Vagina (tissue), 2 donors: ENCODE measurements around the gene VAMP4.

Source experiments
- POLR2A ChIP-seq, 2 donors: fragments of 450-650 bp; IDR thresholded peaks; one replicate each; pipeline ENCODE4 v1.6.1; 2017; ENCODE audit warnings: antibody characterized with exemption in 2 of 2, mild to moderate bottlenecking in 2 of 2, moderate library complexity in 2 of 2
- POLR2AphosphoS5 ChIP-seq, 2 donors: sonication (generic); formaldehyde crosslinking; IDR thresholded peaks; one replicate each; pipeline ENCODE4 v1.9.0; 2017; ENCODE audit warnings: antibody characterized with exemption in 2 of 2, mild to moderate bottlenecking in 2 of 2, low read depth in 1 of 2; ENCODE audit not compliant: insufficient read depth in 1 of 2
- TF ChIP-seq, protein P1 (sequence below), 3 experiments: fragments of 450-650 bp in 2 of 3; fragments of 200-600 bp in 1 of 3; sonication (generic) in 1 of 3; IDR thresholded peaks; one replicate each; pipeline ENCODE4 v1.5.1; 2017 to 2019; ENCODE audit warnings: antibody characterized with exemption in 3 of 3, mild to moderate bottlenecking in 2 of 3, moderate library complexity in 2 of 3

DNA sequence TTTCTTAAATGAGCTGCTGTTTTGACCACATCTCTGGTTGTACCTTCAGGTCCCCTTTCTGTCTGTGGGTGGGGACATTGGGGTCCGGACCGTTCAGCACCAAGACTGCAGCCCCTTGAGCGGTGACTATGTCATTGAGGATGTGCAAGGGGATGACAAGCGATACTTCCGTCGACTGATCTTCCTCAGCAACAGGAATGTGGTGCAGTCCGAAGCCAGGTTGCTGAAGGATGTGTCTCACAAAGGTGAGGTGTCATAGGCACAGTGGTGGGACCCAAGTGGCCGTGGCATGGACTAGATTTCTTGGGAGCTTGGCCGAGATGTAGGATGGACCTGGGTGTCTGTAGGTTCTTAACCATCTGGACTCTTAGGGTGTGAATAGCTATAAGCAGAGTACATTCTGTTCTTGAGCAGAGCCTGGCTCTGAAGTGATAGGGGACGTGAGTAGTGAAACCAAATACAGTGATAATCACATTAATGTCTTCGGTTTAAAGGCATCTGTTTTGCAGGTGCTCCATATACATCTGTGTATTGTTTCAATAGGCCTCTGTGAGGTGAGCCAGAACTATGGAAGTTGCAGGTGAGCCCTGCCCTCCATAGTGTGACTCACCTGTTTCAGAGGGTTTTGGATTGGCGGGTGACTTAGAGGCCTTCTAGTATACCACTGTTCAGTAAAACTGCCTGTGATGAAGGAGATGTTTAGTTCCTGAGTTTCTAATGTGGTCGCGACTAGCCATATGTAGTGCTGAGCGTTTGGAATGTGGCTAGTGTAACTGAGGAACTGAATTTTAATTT lies 46.0 kb upstream of the VAMP4 start:
- TF ChIP-seq POLR2A (IDR thresholded peaks at IDR 0.05) (no peak), POLR2AphosphoS5 (IDR thresholded peaks at IDR 0.05; ENCODE audit: insufficient read depth in 1 of 2, low read depth in 1 of 2) (no peak)
- TF ChIP-seq, protein P1, sequence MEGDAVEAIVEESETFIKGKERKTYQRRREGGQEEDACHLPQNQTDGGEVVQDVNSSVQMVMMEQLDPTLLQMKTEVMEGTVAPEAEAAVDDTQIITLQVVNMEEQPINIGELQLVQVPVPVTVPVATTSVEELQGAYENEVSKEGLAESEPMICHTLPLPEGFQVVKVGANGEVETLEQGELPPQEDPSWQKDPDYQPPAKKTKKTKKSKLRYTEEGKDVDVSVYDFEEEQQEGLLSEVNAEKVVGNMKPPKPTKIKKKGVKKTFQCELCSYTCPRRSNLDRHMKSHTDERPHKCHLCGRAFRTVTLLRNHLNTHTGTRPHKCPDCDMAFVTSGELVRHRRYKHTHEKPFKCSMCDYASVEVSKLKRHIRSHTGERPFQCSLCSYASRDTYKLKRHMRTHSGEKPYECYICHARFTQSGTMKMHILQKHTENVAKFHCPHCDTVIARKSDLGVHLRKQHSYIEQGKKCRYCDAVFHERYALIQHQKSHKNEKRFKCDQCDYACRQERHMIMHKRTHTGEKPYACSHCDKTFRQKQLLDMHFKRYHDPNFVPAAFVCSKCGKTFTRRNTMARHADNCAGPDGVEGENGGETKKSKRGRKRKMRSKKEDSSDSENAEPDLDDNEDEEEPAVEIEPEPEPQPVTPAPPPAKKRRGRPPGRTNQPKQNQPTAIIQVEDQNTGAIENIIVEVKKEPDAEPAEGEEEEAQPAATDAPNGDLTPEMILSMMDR (IDR thresholded peaks at IDR 0.05): no peak
